CD4-positive, alpha-beta T cell (primary cell): ENCODE results near the gene AP2S1. TPM values are rescaled to one million over a fixed set of nuclear protein-coding genes. Genes with fewer than 3 reads are reported as not detected.

Experiments
- ATAC-seq: fragments of 200-7000 bp; cut with Tn5 transposase; one replicate; pipeline ENCODE4 v1.10.0; 2022; ENCODE audit warnings: mild to moderate bottlenecking; ENCODE audit not compliant: poor library complexity
- CTCF ChIA-PET: fragments of 350-600 bp; sonication (Branson Sonifier 250); formaldehyde crosslinking; loops from one replicate; lab custom pipeline; 2021; ENCODE audit warnings: antibody characterized with exemption, inconsistent platforms; lab: Charles Lee
- POLR2A ChIA-PET: fragments of 350-600 bp; sonication (Branson Sonifier 250); formaldehyde crosslinking; loops from one replicate; lab custom pipeline; 2021; ENCODE audit warnings: antibody characterized with exemption, inconsistent platforms; lab: Charles Lee
- DNase-seq, 14 experiments: peaks; one replicate each; pipeline ENCODE4 v3.0.0-alpha.2; 2013 to 2020; ENCODE audit warnings: mixed read lengths in 2 of 14
- H3K27ac ChIP-seq, 2 donors: one replicate each; pipeline versions ENCODE4 v1.5.1 to v1.7.0; 2013; ENCODE audit warnings: low read length in 2 of 2, low read depth in 1 of 2, mild to moderate bottlenecking in 1 of 2
- H3K27me3 ChIP-seq, 2 experiments: 1 replicate in 1 of 2; 2 replicates in 1 of 2; pipeline versions ENCODE4 v1.6.1 to v1.7.0; 2013; ENCODE audit warnings: low read length in 2 of 2, control low read depth in 1 of 2, mild to moderate bottlenecking in 1 of 2, moderate library complexity in 1 of 2; ENCODE audit not compliant: insufficient read depth in 2 of 2, control insufficient read depth in 1 of 2
- H3K36me3 ChIP-seq: one replicate; pipeline ENCODE4 v1.6.1; 2013; ENCODE audit warnings: low read length, control low read depth; ENCODE audit not compliant: insufficient read depth
- H3K4me1 ChIP-seq: one replicate; pipeline ENCODE4 v1.6.1; 2013; ENCODE audit warnings: low read length, control low read depth; ENCODE audit not compliant: insufficient read depth
- H3K4me3 ChIP-seq: one replicate; pipeline ENCODE4 v1.5.1; 2013; ENCODE audit warnings: mild to moderate bottlenecking, low read length, moderate library complexity
- H3K9me3 ChIP-seq, 2 experiments: 1 replicate in 1 of 2; 2 replicates in 1 of 2; pipeline versions ENCODE4 v1.6.1 to v1.7.0; 2013; ENCODE audit warnings: low read length in 2 of 2, mild to moderate bottlenecking in 2 of 2, control low read depth in 1 of 2, moderate library complexity in 1 of 2; ENCODE audit not compliant: control insufficient read depth in 1 of 2, insufficient read depth in 1 of 2
- H3K27ac Mint-ChIP-seq: one replicate; pipeline ENCODE4 v1.8.0; 2020; ENCODE audit warnings: mixed read lengths
- H3K27me3 Mint-ChIP-seq: one replicate; pipeline ENCODE4 v1.8.0; 2021; ENCODE audit warnings: mixed read lengths
- H3K36me3 Mint-ChIP-seq: one replicate; pipeline ENCODE4 v1.8.0; 2021; ENCODE audit warnings: low read depth, mixed read lengths
- H3K4me1 Mint-ChIP-seq: one replicate; pipeline ENCODE4 v1.8.0; 2021; ENCODE audit warnings: low read depth, mixed read lengths
- H3K4me3 Mint-ChIP-seq: one replicate; pipeline ENCODE4 v1.8.0; 2020; ENCODE audit warnings: mild to moderate bottlenecking, mixed read lengths
- H3K9me3 Mint-ChIP-seq: one replicate; pipeline ENCODE4 v1.8.0; 2020; ENCODE audit warnings: mixed read lengths
- CTCF ChIP-seq: fragments of 200-600 bp; IDR thresholded peaks from one replicate; pipeline ENCODE4 v1.8.0; 2022; ENCODE audit warnings: antibody characterized with exemption, mild to moderate bottlenecking
- intact Hi-C, 2 experiments: fragments of 100-400 bp; cut with DNase I in 1 of 2; cut with micrococcal nuclease in 1 of 2; formaldehyde crosslinking; loops; one replicate each; pipeline versions ENCODE4 v1.15.1 to v1.9.0; 2023 to 2025; cut with DNase I, micrococcal nuclease
- total RNA-seq, 174 experiments: library from RNA in 2 of 174; stranded (reverse) in 2 of 174; gene quantifications; one replicate each; pipeline ENCODE4 v1.2.3 and lab custom pipeline; 2021 to 2026

The AP2S1 gene
- total RNA-seq, 2 experiments from 2014 or later: 24.5 to 26.9 TPM

GRCh38 chr19:46834121-46834520 lies 16.5 kb downstream of the AP2S1 start:
- no peak overlapping the region for H3K27ac Mint-ChIP-seq
- ATAC-seq: no peak
- POLR2A ChIA-PET: interaction anchor here (0.6 to 1.0 kb wide), 2 partner anchors 61 to 121 kb away, joined by 3 read pairs; no protein-coding TSS in a partner anchor
- CTCF ChIA-PET: interaction anchor here (0.8 to 1.2 kb wide), 2 partner anchors 67 to 80 kb away, joined by 3 read pairs; no protein-coding TSS in a partner anchor
- Histone ChIP-seq H3K36me3 (peaks cover 10% of the 10 kb centered on the region), H3K27me3 (no peaks in the 10 kb centered on the region), H3K9me3 (no peaks in the 10 kb centered on the region), H3K4me1 (no peaks in the 10 kb centered on the region), H3K27ac (no peak overlapping the region), H3K4me3 (no peak overlapping the region)
- H3K27me3 Mint-ChIP-seq: peaks cover 4% of the 10 kb centered on the region
- TF ChIP-seq CTCF: no peak
- no peaks in the 10 kb centered on the region for H3K4me1 Mint-ChIP-seq
- intact Hi-C loops: no loop called here
- H3K4me3 Mint-ChIP-seq: no peak overlapping the region
- no peak for DNase-seq
- H3K36me3 Mint-ChIP-seq: peaks cover 7% of the 10 kb centered on the region
- H3K9me3 Mint-ChIP-seq: no peaks in the 10 kb centered on the region

- no peaks in the 10 kb centered on the region for H3K27me3 ChIP-seq
- no peaks in the 10 kb centered on the region for H3K36me3 ChIP-seq
- no peak overlapping the region for H3K27ac Mint-ChIP-seq
- H3K4me3 ChIP-seq: no peak overlapping the region
- no peaks in the 10 kb centered on the region for H3K4me1 Mint-ChIP-seq
- H3K9me3 Mint-ChIP-seq: no peaks in the 10 kb centered on the region
- no peak for TF ChIP-seq CTCF
- no peaks in the 10 kb centered on the region for H3K4me1 ChIP-seq
- DNase-seq: no peak
- peaks cover 4% of the 10 kb centered on the region for H3K27me3 Mint-ChIP-seq
- no peaks in the 10 kb centered on the region for H3K9me3 ChIP-seq
- no peak overlapping the region for H3K27ac ChIP-seq
- POLR2A ChIA-PET: interaction anchor here (2.3 kb wide), 1 partner anchor 9 kb away, joined by 5 read pairs; no protein-coding TSS in a partner anchor
- intact Hi-C loops: no loop called here
- CTCF ChIA-PET: interaction anchor here (1.4 to 3.4 kb wide), 2 partner anchors 9 to 25 kb away, joined by 3 to 11 read pairs; no protein-coding TSS in a partner anchor
- no peak overlapping the region for H3K4me3 Mint-ChIP-seq
- no peaks in the 10 kb centered on the region for H3K36me3 Mint-ChIP-seq
- ATAC-seq: no peak
Observed at GRCh38 chr19:46830864-46831263, 19.8 kb downstream of the AP2S1 start.

GRCh38 chr19:46828484-46828883 lies 22.2 kb downstream of the AP2S1 start:
- Mint-ChIP-seq H3K36me3 (no peaks in the 10 kb centered on the region), H3K27me3 (peaks cover 4% of the 10 kb centered on the region), H3K4me1 (no peaks in the 10 kb centered on the region), H3K9me3 (no peaks in the 10 kb centered on the region), H3K4me3 (no peak overlapping the region), H3K27ac (no peak overlapping the region)
- Histone ChIP-seq H3K27me3 (no peaks in the 10 kb centered on the region), H3K4me3 (no peak overlapping the region), H3K9me3 (no peaks in the 10 kb centered on the region), H3K4me1 (no peaks in the 10 kb centered on the region), H3K27ac (no peak overlapping the region), H3K36me3 (no peaks in the 10 kb centered on the region)
- intact Hi-C loops: no loop called here
- POLR2A ChIA-PET: no interaction called here
- DNase-seq: peak in 1 of 14 experiments; percentile 13
- CTCF ChIA-PET: interaction anchor here (0.7 to 3.4 kb wide), 2 partner anchors 12 to 201 kb away, joined by 4 to 11 read pairs; no protein-coding TSS in a partner anchor
- TF ChIP-seq CTCF: no peak
- ATAC-seq: no peak
